GM18861 (cell line): ENCODE measurements around the gene RNF34.
A peak's percentile ranks its signal among the peaks of the same experiment; 100 is the strongest.

Experiments
- ATAC-seq: cut with Tn5 transposase; IDR thresholded peaks from one replicate; pipeline ENCODE4 v1.9.1; 2021; ENCODE audit not compliant: unreplicated experiment

The RNF34 gene

GRCh38 chr12:121465921-121466793 is 66.2 kb downstream of the RNF34 start:
- ATAC-seq = peak; percentile 10

- ATAC-seq = peak; percentile 84
Measured at GRCh38 chr12:121466794-121467637, 67.1 kb downstream of the RNF34 start.

DNA sequence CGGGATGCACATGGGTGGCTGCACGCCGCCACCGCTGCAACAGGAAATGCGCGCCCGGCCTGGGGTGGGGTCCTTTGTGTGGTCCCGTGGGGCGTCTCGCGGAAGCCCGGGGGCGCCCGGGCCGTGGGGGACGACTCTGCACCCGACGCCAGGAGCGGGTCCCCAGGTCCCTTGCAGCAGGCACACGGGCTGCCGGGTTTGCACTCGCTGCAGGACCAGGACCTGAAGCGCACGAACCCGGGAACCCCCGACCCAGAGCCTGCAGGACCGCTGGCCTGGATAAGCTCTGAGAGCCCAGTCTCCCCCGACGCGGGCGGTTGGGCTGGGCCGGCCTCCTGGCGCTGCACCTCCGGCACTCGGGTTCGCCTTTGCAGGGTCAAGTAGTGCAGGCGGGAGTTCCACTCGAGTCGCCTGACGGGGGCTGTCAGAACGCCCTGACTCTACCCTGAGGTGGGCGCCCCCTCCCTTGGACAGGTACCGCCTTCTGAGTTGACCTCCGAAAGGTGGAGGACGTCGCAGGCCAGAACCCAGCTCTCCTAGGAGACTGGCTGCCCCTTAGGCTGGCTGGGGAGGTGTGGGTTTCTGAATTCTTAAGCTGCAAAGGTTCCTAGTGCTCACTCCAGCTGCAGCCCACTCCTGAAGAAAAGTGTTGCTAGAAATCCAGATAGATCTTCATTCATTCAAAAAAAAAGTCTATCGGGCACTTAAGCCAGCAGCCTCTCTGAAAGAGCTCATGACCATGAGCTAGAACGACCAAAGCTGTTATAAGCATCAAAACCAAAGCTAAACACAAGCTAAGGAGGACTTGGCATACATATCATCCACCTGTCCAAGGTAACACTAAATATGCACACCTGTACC is 68.0 kb downstream of the RNF34 start:
- no peak for ATAC-seq

DNA sequence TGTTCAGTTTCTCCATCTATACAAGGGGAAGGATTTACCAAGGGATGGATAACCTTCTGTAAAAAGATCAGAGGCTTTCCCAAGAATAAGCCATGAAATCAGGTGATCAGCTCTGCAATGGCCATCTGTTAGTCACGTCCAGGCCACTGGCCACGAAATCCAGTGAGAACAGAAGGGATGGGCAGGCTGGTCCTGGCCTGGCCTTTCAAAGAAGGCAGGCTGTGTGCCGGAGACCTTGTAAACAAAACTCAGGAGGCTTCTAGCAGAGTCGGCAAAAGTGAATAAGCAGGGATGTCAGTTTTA is 68.5 kb downstream of the RNF34 start:
- ATAC-seq = no peak

GRCh38 chr12:121470751-121471150 is 70.8 kb downstream of the RNF34 start:
- ATAC-seq = no peak

- no peak for ATAC-seq
Measured at GRCh38 chr12:121472150-121472905, 72.4 kb downstream of the RNF34 start.
